Ovary (tissue), 9 donors: Measurements from ENCODE around the gene ARHGAP21. TPM values are rescaled to one million over a fixed set of nuclear protein-coding genes. Genes with fewer than 3 reads are reported as not detected.

ENCODE experiments used
- DNase-seq, 5 donors: peaks; one replicate each; pipeline ENCODE4 v3.0.0-alpha.2; 2019 to 2020
- H3K27ac ChIP-seq, 2 donors: fragments of 200-600 bp; one replicate each; pipeline versions ENCODE4 v1.5.1 to v1.8.0; 2019 to 2022
- H3K27me3 ChIP-seq: fragments of 200-600 bp; one replicate; pipeline ENCODE4 v1.8.0; 2022
- H3K36me3 ChIP-seq: fragments of 200-600 bp; sonication (generic); one replicate; pipeline ENCODE4 v1.5.1; 2019
- H3K4me1 ChIP-seq: one replicate; pipeline ENCODE4 v1.8.1; 2013; ENCODE audit warnings: mild to moderate bottlenecking, moderate library complexity; ENCODE audit not compliant: insufficient read depth
- H3K4me3 ChIP-seq: fragments of 200-600 bp; sonication (generic); one replicate; pipeline ENCODE4 v1.5.1; 2017
- H3K9me3 ChIP-seq, 2 donors: fragments of 200-600 bp in 1 of 2; sonication (generic) in 1 of 2; one replicate each; pipeline versions ENCODE4 v1.5.1 to v1.8.1; 2013 to 2019; ENCODE audit warnings: mild to moderate bottlenecking in 1 of 2, moderate library complexity in 1 of 2
- EP300 ChIP-seq: sonication (generic); formaldehyde crosslinking; IDR thresholded peaks from one replicate; pipeline ENCODE4 v1.6.1; 2017; ENCODE audit warnings: antibody characterized with exemption
- POLR2A ChIP-seq: fragments of 450-650 bp; IDR thresholded peaks from one replicate; pipeline ENCODE4 v1.6.1; 2017; ENCODE audit warnings: antibody characterized with exemption, mild to moderate bottlenecking, moderate library complexity
- WGBS, 3 donors: extraction: QIAGEN DNeasy Blood & Tissue Kit in 1 of 3; methylation state at CpG; one replicate each; pipeline versions ENCODE4 v1.1.5 to v1.1.7; 2013 to 2017; 5-methylcytosine and 5-hydroxymethylcytosine counted together
- intact Hi-C, 4 donors: fragments of 100-400 bp; cut with DNase I; formaldehyde crosslinking; loops; one replicate each; pipeline versions ENCODE4 v1.11.0 to v1.15.1; 2022 to 2023
- polyA plus RNA-seq, 2 donors: library from polyadenylated mRNA; stranded (reverse); fragments of 200-250 nt in 1 of 2; fragments of 350-450 nt in 1 of 2; fragmentation: Illumina TruSeq in 1 of 2; extraction: RNeasy Lipid Tissue Mini Kit (QIAGEN cat#74804) in 1 of 2; gene quantifications; one replicate each; pipeline ENCODE4 v1.2.3, GENCODE V29; 2013 to 2014
- total RNA-seq, 7 donors: library from RNA; depleted of rRNA in 2 of 7; stranded (reverse); fragments of >200 nt in 2 of 7; fragmentation: NEBNext Ultra II Directional in 3 of 7; extraction: Animal tissue kit (Norgen Biotek cat#: 25700) in 3 of 7; gene quantifications; one replicate each; pipeline versions ENCODE4 v1.1.0 to v1.2.4, GENCODE V29; 2016 to 2023
- TF ChIP-seq, protein P1 (sequence below), 3 donors: fragments of 450-650 bp in 2 of 3; fragments of 200-600 bp in 1 of 3; IDR thresholded peaks; one replicate each; pipeline versions ENCODE4 v1.5.1 to v1.8.0; 2016 to 2022; ENCODE audit warnings: antibody characterized with exemption in 3 of 3, mild to moderate bottlenecking in 1 of 3
- donor health status: DM: no; HTN: no; CAD: no; lungs with moderate emphysema.
- donor health status: DM: no; HTN: no; CAD: no.
- donor health status: Bipolar disorder and iron deficiency.
- donor health status: DM: yes; HTN: yes; CAD: no.
- donor health status: DM: no; HTN: no; CAD: no.
- donor health status: DM: yes; HTN: yes; CAD: no.

ARHGAP21 gene
- total and polyA plus RNA-seq, 9 donors = 36.3 to 166 (median 82.6) TPM

DNA sequence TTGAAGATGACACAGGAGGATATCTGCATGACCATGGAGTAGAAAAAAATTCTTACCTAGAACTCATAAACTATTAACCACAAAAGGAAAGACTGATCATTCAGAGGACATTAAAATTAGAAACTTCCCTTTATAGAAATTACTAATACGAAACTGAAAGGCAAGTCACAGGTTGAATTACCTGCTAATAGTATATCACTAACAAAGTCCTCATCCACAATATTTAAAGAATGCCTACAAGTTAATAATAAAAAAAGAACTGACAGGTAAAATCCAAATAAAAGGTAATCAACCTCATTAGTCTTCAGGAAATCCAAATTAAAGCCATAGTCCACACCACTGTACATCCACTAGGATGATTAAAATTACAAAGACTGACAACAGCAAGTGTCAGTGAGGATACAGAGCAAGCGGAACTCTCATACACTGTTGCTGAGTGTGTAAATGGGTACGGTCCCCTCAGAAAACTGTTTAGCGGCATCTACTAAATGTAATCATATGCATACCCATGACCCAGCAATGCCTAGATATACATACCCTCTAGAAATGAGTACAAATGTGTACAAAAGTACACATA, 71.2 kb downstream of the ARHGAP21 start:
- WGBS, 3 donors = 97 to 98% (median 97%) methylated on average over 4 of the region's 4 CpGs
- Histone ChIP-seq H3K27me3 (no peaks in the 10 kb centered on the region), H3K4me3 (no peak overlapping the region), H3K4me1 (no peaks in the 10 kb centered on the region), H3K27ac (no peak overlapping the region), H3K9me3 (no peaks in the 10 kb centered on the region), H3K36me3 (no peaks in the 10 kb centered on the region)
- TF ChIP-seq POLR2A (no peak), EP300 (no peak)
- TF ChIP-seq, protein P1, sequence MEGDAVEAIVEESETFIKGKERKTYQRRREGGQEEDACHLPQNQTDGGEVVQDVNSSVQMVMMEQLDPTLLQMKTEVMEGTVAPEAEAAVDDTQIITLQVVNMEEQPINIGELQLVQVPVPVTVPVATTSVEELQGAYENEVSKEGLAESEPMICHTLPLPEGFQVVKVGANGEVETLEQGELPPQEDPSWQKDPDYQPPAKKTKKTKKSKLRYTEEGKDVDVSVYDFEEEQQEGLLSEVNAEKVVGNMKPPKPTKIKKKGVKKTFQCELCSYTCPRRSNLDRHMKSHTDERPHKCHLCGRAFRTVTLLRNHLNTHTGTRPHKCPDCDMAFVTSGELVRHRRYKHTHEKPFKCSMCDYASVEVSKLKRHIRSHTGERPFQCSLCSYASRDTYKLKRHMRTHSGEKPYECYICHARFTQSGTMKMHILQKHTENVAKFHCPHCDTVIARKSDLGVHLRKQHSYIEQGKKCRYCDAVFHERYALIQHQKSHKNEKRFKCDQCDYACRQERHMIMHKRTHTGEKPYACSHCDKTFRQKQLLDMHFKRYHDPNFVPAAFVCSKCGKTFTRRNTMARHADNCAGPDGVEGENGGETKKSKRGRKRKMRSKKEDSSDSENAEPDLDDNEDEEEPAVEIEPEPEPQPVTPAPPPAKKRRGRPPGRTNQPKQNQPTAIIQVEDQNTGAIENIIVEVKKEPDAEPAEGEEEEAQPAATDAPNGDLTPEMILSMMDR (IDR thresholded peaks at IDR 0.05) = no peak
- intact Hi-C loops = no loop called here
- DNase-seq = no peak

GRCh38 chr10:24651923-24652322, 71.8 kb downstream of the ARHGAP21 start:
- Histone ChIP-seq H3K27me3 (no peaks in the 10 kb centered on the region), H3K4me3 (no peak overlapping the region), H3K4me1 (no peaks in the 10 kb centered on the region), H3K36me3 (no peaks in the 10 kb centered on the region), H3K9me3 (no peaks in the 10 kb centered on the region), H3K27ac (no peak overlapping the region)
- 18 to 37% (median 25%) methylated on average over 2 of the region's 2 CpGs for WGBS, 3 donors
- intact Hi-C loops = no loop called here
- DNase-seq = no peak
- TF ChIP-seq EP300 = no peak
- TF ChIP-seq, protein P1 (IDR thresholded peaks at IDR 0.05) = no peak
- TF ChIP-seq POLR2A = no peak

GRCh38 chr10:24650669-24651391, 72.9 kb downstream of the ARHGAP21 start:
- no peak for DNase-seq
- intact Hi-C loops = no loop called here
- TF ChIP-seq POLR2A = no peak
- TF ChIP-seq EP300 = no peak
- TF ChIP-seq, protein P1 (IDR thresholded peaks at IDR 0.05) = no peak
- H3K36me3 ChIP-seq = no peaks in the 10 kb centered on the region
- no peaks in the 10 kb centered on the region for H3K9me3 ChIP-seq
- H3K4me1 ChIP-seq = no peaks in the 10 kb centered on the region
- no peak overlapping the region for H3K4me3 ChIP-seq
- no peak overlapping the region for H3K27ac ChIP-seq
- no peaks in the 10 kb centered on the region for H3K27me3 ChIP-seq
- 86 to 96% (median 88%) methylated on average over 4 of the region's 4 CpGs for WGBS, 3 donors

- intact Hi-C loops = loop anchor here in 3 of 4 donors (10.0 kb wide), 2 partner anchors 339 to 349 kb away; no protein-coding TSS in a partner anchor
These were observed 77.9 kb downstream of the ARHGAP21 start for GRCh38 chr10:24645784-24646183.

More at GRCh38 chr10:24645784-24646183, 77.9 kb downstream of the ARHGAP21 start:
- no peak for DNase-seq
- H3K36me3 ChIP-seq = no peaks in the 10 kb centered on the region
- TF ChIP-seq, protein P1 (IDR thresholded peaks at IDR 0.05) = no peak
- TF ChIP-seq EP300 (no peak), POLR2A (no peak)
- H3K4me3 ChIP-seq = no peak overlapping the region
- H3K4me1 ChIP-seq = peaks cover 2% of the 10 kb centered on the region
- no peaks in the 10 kb centered on the region for H3K9me3 ChIP-seq
- H3K27ac ChIP-seq = no peak overlapping the region
- H3K27me3 ChIP-seq = no peaks in the 10 kb centered on the region
